NCI-H510A (cell line): Measurements from ENCODE around the gene USP24.

Source experiments
- DNase-seq: peaks from one replicate; lab custom pipeline; 2025; lab: John Stamatoyannopoulos, UW

The USP24 gene

DNA sequence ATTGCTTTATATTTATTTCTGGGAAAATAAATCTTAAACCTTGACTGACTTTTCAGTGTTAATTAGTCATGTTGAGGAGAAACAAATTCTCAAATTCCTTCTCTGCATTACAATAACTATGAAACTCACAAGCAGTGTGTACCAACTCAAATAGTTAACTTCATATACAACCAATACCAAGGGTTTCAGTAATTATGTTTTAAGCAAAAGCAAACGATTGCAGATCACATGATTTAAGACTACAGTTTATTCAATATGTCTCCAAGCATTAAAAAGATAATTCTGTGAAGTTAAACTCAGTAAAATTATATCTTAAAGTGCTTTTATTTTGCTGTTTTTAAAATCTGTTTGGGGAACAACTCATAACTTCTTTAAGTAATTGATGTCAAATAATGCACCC is 147.2 kb downstream of the USP24 start:
- DNase-seq: no peak

DNA sequence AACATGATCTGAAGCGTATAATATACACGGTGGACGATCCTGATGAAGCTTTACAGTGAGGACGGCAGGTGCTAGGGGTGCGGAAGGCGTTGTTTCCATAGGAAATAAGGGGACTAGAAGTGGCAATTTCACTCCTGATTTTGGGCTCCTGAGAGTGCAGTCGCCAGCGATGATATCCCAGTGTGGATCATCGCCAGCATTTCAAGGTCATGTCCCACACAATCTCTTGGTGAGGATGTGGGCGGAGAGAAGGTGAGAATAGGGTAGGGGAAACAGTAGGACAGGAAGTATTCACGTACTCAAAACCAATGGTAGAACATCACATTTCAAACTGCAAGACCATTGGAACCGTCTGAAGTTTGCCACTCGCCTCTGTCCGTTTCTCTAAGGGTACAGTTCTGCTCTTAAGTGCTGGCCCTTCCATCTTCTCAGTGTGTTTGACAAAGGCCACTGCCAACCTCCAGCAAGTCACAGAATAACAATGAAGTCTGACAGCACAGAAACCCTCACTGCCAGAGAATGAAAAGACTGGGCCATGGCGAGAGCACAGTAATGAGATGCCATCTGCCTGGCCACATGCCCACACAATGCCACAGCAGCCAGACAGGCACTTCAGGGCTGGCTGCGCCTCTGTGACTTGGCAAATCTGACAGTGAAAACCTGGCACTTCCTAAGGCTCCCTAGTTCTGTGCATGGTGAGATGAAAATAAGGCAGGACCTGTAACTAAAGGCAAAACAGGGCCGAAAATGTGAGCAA is 148.0 kb downstream of the USP24 start:
- no peak for DNase-seq

DNA sequence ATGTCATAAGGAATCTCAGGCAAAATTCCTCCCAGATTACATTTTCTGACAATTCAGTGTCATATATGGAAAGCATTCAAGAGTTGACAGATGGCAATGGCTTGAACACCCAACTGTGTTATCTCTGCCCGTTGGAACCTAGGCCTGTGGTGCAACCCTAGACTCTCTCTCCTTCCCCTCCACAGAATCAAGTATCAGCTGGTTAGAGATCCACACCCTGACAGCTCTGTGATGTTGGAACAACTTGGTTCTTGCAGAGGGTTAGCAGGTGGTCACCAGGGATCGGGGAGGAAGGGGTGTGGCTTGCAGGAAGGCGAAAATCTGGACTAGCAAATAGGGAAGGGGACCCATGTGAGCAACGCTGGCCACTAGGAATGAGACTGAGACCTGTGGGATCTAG is 149.5 kb downstream of the USP24 start:
- no peak for DNase-seq

DNA sequence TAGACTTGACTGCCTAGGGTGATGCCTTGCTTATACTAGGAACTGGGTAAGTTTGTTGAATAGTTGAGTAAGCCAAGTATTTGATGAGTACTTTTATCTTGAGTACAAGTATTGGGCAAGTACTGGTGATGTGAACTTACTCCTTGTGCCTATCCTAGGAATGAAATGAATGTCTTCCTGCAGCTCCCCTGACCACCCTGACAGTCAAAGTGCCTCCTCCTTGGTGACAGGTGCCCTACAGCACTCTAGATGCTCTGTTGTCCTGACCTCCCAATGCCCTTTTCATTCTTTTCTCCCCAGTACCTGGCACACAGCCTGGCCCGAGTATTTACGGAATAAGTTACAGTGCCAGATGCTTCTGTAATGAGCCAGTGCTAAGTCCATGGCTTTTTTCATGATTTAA is 150.3 kb downstream of the USP24 start:
- no peak for DNase-seq

DNA sequence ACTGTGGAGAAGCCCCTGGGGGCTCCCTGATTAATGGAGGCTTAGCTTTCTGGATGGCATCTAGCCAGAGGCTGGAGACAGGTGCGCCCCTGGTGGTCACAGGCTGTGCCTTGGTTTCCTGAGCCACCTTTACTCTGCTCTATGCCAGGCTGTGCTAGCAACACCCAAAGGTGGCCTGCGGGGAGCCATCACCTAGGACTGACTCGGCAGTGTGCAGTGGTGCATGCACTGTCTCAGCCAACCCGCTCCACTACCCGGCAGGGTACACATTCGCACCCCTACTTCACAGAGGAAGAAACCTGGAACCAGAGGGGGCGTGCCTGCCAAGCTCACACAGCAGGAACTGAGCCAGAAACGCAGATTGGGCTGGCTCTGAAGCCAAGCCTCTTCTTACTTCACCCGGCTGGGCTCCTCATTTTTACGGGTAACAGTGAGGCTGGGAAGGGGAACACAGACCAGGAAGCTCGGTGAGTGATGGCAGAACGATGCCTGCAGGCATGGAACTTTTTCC is 151.0 kb downstream of the USP24 start:
- DNase-seq: no peak

DNA sequence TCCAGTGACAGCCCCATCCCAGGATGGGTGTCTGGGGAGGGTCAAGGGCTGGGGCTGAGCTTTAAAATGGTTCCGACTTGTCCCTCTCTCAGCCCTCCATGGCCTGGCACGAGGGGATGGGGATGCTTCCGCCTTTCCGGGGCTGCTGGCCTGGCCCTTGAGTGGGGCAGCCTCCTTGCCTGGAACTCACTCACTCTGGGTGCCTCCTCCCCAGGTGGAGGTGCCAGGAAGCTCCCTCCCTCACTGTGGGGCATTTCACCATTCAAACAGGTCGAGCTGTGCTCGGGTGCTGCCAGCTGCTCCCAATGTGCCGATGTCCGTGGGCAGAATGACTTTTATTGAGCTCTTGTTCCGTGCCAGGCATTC is 151.6 kb downstream of the USP24 start:
- no peak for DNase-seq

DNA sequence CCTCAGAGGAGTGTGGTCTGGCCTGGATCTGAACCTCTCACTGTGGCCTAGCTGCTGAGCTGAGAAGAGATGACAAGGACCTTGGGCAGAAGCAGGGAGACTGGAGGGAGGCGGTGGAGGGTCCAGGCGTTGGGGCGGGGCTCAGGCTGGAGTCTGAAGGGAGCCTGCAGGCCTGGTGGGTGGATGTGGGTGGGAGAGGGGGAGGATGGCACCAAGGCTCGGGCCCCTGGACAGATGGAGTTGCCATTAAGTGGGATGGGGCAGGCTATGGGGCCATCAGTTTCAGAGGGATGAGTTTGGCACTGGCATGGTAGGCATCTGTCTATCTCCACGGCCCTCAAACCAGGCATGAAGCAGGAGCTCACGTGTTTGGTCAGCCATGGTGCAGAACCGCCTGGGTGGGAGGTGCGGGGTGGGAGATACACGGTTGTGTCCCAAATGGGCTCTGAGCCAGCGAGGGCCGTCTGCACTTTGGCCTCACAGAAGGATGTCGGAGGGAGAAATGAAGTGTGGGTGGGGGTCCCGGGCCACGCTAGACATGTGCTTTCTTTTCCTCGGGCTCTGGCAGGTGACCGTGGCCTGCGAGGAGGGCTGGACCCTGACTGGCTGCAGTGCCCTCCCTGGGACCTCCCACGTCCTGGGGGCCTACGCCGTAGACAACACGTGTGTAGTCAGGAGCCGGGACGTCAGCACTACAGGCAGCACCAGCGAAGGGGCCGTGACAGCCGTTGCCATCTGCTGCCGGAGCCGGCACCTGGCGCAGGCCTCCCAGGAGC is 152.2 kb downstream of the USP24 start:
- no peak for DNase-seq

DNA sequence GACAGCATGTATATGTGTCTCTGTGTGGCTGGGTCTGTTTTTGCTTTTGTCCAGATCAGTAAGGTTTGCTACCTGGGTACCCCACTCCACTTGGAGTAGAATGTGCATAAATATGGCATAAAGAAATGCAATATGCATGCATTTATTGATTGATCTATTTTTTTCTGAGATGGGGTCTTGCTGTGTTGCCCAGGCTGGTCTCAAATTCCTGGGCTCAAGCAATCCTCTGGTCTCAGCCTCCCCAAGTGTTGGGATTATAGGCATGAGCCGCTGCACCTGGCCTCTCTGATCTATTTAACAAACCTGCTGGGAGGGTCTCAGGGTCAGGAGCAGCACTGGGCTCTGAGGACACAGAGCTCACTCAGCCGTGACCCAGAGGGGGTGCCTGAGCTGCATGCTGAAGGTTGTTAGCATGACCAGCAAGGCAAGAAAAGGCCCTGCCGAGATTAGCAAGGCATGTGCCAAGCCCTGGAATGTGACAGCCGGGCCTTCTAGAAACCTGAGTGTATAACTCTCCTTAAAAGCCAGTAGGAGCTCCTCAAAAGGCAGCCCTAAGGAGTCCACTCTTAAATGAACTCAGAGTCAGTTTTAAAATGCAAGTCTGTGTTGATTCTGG is 153.3 kb downstream of the USP24 start:
- no peak for DNase-seq

DNA sequence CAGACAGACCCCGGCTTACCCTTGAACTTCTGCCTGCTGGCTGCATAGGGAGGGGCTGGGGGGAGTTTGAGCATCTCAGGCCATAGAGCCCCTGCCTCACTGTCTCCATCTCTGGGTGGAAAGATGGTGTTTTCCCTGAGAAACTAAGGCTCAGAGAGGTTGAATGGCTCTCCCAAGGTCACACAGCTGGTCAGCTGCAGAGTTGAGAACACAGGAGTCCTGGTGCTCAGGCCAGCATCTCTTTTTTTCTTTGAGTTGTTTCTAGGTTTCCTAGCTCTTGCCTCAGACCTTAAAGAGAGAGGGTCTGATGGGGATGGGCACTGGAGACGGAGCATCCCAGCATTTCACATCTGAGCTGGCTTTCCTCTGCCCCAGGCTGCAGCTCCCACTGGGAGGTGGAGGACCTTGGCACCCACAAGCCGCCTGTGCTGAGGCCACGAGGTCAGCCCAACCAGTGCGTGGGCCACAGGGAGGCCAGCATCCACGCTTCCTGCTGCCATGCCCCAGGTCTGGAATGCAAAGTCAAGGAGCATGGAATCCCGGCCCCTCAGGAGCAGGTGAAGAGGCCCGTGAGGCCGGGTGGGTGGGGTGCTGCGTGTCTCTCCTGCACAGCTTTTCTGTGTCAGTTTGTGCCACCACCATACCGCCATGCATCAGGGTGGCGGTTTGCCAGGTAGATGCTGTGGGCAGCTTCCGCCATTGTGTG is 154.0 kb downstream of the USP24 start:
- no peak for DNase-seq

DNA sequence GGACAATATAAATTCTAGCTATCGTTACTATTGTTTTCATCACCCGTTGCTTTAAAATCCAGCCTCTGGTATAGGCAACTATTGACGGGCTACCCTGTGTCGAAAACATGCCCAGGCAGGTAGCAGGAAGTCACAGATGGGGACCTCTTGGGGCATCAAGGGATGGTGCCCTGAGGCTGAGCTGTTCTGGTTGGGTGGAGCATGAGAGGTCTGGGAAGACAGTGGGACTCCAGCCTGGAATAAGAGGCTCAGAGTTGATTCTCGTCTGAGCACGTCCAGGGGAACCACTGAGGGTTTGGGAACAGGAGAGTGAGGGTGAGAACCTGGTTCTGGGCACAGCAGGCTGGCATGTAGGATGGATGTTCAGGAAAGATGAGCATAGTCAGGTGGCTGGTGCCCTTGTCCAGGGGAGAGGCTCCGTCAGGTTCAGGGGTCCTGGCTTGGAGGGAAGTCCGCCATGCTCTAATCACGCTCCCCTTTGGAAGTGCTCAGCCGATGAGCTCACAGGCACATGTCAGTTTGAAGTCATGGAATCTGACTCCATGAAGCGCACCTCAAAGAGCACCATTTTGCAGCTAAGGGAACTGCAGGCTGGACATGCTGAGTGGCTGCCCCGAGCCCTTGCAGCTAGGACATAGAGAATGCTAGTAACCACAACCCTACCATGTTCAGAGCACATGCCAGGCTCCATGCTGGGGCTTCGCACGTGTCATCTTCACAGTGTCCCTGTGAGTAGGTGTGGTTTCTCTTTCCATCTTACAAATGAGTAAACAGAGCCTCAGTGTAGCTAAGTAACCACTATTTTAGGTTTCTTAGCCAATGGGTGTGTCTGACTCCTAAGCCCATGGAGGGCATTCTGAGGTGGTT is 154.8 kb downstream of the USP24 start:
- no peak for DNase-seq

DNA sequence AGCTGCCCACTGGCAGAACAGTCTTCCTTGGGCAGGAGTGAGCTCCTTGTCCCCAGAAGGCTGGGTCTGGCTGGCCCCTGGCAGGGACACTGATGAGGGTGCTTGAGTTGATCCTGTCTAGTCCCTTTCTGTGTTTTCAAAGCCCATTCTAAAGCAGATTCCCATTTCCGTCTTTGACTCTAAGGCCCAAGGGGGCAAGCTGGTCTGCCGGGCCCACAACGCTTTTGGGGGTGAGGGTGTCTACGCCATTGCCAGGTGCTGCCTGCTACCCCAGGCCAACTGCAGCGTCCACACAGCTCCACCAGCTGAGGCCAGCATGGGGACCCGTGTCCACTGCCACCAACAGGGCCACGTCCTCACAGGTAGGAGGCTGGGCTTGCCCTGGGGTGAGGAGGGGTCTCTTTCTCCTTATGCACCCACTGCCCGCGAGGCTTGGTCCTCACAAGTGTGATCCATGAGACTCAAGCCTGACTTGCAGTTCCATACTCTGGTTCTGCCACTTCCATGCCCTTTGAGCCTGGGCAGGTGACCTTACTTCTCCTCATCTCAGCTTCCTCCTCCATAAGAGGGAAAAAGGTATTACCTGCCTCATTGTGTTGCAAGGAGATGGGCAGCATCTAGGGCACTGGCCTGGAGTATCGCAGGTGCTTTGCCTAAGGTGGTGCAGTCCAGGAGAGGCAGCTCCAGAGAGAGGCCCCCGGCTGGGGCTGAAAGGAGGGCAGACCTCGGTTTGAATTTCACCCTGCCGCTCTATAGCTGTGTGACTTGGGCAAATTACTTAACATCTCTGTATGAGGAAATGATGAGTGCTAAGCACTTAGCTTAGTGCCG is 155.6 kb downstream of the USP24 start:
- DNase-seq: no peak

DNA sequence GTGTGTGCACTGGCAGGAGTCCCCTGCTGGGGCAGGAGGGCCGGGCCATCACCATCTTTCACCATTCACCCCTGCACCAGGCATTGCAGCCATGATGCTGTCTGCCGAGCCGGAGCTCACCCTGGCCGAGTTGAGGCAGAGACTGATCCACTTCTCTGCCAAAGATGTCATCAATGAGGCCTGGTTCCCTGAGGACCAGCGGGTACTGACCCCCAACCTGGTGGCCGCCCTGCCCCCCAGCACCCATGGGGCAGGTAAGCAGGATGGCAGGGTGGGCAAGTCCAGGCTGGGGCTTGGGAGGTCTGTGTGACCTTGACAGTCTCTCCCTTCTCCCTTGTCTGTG is 157.2 kb downstream of the USP24 start:
- no peak for DNase-seq

DNA sequence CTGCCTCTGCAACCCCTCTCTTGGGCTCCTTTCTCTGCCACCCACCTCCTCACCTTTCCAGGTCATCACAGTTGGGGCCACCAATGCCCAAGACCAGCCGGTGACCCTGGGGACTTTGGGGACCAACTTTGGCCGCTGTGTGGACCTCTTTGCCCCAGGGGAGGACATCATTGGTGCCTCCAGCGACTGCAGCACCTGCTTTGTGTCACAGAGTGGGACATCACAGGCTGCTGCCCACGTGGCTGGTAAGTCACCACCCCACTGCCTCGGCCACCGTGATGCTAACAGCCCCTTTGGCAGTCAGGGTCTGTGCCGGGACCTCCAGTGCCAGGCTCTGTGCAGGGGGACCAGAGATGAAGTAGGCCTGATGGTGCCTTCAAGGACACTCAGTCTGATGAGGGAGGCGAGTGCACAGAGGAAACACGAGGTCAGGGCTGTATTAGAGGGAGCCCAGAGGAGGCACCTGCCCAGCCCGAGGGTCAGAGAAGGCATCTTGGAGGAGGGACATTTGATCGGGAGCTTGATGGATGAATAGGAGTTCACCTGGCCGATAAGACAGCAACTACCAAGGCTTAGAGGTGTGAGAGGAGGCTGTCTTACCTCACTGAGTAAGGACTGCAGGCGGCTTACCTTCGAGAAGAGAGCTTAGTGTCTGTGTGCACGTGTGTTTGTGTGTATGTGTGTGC is 157.8 kb downstream of the USP24 start:
- DNase-seq: no peak

DNA sequence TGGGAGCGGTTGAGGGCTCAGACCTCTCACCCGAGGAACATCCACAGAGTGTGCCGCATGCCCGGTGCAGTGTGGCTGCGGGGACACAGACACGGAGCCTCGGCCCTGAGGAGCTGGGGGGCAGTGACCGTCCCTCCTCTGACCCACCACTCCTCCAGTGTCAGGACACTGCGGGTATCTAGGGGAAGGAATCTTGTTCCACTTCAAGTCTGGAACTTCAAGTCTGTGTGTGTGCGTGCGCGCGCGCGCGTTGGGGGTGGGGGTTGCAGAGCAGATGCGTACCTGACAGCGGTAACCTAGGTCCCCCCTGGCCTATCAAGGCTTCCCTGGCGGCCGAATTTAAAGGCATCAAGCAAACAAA is 158.6 kb downstream of the USP24 start:
- DNase-seq: no peak

DNA sequence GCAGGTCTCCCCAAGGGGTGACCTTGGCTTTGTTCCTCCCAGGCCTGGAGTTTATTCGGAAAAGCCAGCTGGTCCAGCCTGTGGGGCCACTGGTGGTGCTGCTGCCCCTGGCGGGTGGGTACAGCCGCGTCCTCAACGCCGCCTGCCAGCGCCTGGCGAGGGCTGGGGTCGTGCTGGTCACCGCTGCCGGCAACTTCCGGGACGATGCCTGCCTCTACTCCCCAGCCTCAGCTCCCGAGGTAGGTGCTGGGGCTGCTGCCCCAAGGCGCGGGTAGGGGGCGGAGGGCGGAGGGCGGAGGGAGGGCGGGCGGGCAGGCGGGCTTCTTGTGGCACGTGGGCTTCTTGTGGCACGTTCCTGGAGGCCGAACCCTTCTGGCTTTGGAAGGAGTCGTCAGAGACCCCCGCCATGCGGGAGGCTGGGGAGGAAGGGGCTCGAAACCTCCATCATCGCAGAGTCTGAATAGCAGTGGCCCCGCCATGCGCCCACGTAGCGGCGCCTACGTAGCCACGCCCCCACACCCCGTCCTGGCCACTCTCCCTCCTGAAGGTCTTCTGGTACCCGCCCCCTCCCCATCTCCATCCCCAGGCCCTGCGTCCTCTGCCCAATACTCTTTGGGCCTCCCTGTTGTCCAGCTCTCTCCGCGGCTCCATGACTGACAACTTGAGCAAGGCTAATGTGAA is 159.1 kb downstream of the USP24 start:
- no peak for DNase-seq

DNA sequence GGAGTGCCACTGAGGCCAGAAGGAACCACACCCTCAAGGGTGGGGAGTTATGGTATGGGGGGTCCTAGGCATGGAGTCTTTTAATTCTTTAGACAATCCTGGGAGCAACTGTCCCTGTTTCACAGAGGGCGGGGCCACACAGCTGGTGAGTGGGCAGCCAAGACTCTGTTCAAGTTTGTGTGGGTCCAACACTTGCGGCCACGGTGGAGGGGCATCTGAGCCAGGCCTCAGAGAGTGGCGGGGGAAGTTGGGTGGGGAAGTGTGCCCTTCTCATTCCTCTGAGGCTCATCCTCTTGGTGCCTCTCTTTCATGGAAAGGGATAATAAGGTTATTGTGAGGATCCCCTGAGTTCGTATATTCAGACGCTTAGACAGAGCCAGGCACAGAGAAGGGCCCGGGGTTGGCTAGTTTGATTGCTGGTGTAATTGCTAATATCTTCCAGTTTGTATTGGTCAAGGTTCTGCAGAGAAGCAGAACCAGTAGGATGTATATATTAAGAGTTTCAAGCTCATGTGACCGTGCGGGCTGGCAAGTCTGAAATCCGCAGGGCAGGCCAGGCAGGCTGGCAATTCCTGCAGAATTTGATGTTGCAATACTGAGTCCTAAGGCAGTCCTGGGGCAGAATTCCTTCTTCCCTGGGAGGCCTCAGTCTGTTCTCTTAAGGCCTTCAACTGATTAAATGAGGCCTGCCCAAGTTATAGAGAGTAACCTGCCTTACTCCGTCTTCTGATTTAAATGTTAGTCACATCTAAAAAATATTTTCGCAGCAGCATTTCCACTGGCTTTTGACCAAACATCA is 159.9 kb downstream of the USP24 start:
- no peak for DNase-seq

DNA sequence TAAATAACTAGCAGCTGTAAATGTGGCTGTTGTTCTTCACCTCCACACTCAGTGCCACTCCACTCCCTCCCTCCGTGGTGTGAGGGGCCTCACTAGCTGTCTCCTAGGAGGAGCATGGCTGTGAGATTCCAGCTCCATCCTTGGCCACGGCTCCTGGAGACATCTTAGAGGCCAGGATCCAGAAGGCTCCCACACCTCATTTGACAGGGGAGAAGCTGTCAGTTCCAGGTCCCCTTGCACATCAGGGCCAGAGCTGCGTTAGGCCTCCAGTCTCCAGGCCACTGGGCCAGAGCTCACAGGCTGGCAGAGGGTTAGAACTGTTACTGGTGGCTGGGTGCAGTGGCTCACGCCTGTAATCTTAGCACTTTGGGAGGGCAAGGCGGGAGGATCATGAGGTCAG is 160.8 kb downstream of the USP24 start:
- no peak for DNase-seq

DNA sequence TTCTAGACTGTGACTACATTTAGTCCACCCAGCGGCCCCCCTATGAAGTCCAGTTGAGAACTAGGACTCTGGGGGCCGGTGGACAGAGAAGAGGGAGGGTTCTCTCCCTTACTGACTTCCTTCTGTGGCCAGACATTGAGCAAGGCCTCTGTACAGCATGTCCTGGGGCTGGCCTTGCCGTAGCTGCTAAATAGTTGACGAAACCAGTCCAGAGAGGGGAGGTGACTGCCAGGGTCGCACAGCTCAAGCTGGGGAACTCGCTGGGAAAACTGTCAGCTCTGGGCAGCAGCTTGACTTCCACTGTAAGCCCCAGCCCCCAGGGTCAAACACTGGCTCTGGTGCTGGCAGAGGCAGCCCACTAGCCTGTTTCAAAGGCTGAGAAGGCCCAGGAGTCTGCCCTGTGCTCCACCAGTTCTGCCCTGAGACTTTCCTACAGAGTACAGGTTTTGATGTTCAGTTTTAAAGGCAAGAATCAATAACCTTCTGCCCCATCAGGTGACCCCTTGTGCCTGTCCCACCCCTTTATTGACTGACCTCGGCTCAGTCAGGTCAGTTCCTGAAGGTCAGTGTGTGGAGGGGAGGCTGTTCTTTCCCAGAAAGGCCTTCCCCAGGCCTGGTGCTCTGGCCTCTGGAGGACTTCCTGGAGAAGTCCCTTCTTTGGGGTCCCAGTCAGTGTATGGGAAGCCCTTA is 161.8 kb downstream of the USP24 start:
- DNase-seq: no peak
